CD4-positive, alpha-beta T cell treated with Interleukin-2 at 100 ng/mL for 4 hours (primary cell): ENCODE results near the gene C2CD2.
"Not testable (repeated sequence)": the region's sequence is repeated elsewhere in the genome, so short reads cannot be mapped to it uniquely, and the experiment has no call there.

Experiments
- DNase-seq: peaks from one replicate; pipeline ENCODE4 v3.0.0-alpha.2; 2020; ENCODE audit warnings: low spot score

Gene C2CD2

DNA sequence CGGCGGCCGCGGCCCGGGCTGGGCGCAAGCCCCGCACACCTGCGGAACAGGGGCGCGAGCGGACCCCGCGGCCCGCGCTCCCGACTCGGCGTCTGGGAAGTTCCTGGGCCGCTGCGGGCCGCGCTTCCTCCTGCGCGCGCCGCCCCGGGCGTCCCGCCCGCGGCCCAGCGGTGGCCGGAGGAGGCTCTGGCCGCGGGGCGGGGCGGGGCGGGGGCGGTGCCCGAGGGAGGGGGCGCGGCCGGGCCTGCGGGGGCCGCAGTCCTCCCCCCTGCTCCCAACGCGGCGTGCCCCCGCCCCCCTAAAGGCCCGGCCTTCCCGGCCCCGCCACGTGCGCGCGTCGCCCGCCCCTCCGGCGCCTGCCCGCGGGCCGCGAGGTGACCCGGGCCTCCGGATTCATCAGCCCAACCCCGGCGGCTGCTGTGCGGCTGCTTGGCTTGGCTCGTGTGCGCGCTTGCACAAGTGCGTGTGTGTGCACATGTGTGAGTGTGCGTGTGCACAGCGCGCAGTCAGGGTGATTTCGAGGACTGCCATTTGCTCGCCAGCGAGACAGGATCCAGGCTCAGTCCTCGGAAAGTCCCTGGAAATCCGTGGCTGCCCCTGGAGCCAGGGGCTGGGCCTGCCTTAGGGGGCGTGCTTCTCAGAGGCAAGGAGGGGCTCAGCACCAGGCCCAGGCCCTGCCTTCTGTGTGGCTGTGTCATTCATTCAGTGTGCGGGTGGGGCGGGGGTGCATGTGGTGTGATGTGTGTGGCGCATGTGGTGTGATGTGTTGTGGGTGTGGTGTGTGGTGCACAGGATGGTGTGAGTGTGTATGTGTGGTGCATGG lies at the start of gene C2CD2:
Gene C2CD2 (minus strand): TSS at position 188 of the 823 bp plus-strand sequence. CDS start 370 bp downstream, outside the sequence.
- DNase-seq = no peak

DNA sequence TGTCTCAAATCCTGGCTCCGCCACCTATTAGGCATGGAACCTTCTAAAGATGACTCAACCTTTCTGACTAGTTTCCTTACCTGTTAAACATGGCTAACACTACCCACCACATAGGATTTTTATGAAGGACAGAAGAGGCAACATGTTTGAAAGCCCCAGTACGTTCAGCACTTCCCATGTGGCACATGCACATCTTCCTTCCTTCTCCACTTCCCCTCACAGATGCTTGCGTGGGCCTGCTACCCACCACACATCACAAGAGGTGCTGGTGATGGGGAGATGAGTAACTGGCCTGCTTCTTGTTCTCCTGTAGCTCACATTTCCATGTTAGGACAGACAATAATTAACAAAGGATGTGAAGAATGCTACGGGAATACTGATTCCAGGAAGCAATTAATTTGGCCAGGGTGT lies 49.2 kb upstream of the C2CD2 start:
- no peak for DNase-seq

DNA sequence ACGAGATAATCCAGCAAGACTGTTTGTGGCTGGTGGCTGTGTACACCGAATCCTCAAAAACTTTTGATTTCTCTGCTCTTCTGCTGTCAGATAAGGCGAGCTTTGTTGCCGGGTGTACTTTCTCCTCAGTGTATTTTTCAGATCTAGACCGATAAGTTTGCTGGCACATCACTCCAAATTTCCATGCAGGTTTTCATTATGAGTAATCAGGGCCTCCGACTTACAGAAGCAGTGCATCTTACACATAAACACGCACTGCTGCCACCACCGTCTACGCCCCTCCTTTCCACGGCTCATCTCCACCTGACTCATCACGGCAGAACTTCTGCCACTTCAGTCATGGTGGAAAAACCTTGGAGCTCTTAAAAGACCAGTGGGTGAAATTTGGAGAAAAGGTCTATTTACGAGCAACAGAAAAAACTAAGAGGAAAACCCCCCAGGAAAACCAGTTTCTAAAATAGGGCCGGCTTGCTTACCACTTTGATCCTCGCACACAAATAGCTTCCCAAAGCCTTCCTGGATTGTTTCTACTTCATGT lies 48.7 kb upstream of the C2CD2 start:
- DNase-seq = peak; percentile 63

DNA sequence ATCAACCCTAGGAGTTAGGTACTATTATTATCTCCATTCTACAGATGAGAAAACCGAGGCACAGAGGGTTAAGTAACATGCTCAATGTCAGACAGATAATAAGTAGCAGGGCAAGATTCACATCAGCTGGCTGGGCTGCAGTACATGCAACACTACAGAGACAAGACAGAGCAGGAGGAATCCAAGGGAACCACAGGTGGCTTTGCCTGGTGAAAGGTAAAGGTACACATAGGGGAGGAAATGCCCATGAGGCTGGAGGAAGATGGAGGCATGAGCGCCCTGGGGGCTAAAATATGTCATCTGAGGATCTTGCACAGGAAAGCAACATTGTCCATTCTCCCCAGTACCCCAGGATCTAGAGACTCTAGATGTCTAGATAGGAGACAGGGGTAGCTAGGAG lies 48.0 kb upstream of the C2CD2 start:
- no peak for DNase-seq

DNA sequence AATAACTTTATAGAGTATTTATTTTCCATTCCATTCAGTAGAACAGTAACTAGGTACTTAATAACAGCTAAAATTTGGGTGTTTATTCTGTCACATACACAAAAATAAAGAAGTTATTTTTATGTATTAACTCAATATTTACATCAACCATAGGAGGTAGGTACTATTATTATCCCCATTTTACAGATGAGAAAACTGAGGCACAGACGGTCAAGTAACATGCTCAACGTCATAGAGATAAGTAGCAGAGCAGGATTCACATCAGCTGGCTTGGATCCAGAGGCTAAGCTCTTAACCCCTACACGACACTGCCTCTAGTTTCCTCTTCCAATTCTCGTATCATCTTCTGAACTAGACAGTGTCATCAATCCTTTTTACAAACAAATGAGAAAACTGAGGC lies 47.1 kb upstream of the C2CD2 start:
- DNase-seq = no peak

DNA sequence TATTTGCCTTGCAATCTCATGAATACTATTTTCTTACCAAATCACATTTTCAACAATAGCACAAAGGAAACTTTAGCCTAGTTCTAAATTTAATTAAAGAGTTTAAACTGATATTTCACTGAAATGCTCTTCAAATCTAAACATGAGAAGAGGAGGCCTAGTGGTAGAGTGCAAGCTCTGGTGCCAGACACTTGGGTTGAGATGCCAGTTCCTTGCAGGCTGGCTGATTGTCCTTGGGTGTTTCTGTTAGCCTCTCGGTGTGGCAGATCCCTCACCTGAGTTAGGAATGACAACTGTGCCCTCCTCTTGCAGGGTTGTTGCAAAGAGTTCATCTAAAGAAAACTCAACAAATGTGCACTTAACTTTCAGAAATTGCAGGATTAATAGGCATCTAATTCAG lies 43.8 kb upstream of the C2CD2 start:
- no peak for DNase-seq

DNA sequence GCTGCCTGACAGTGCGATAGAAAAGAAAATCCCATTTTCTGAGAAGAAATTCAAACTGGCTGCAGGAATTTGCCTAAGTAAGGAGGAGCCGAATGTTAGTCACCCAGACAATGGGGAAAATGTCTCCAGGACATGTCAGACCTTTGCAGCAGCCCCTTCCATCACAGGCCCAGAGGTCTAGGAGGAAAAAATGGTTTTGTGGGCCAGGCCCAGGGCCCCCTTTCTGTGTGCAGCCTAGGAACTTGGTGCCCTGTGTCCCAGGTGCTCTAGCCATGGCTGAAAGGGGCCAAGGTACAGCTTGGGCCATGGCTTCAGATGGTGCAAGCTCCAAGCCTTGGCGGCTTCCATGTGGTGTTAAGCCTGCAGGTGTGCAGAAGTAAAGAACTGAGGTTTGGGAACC lies 41.8 kb upstream of the C2CD2 start:
- no peak for DNase-seq

DNA sequence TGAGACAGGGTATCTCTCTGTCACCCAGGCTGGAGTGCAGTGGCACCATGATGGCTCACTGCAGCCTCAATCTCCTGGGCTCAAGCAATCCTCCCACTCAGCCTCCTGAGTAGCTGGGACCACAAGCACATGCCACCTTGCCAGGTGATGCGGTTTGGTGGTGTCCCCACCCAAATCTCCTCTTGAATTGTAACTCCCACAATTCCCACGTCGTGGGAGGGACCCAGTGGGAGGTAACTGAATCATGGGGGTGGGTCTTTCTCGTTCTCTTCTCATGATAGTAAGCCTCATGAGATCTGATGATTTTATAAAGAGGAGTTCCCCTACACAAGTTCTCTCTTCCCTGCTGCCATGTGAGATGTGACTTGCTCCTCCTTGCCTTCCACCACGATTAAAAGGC lies 40.8 kb upstream of the C2CD2 start:
- not testable (repeated sequence) for DNase-seq

DNA sequence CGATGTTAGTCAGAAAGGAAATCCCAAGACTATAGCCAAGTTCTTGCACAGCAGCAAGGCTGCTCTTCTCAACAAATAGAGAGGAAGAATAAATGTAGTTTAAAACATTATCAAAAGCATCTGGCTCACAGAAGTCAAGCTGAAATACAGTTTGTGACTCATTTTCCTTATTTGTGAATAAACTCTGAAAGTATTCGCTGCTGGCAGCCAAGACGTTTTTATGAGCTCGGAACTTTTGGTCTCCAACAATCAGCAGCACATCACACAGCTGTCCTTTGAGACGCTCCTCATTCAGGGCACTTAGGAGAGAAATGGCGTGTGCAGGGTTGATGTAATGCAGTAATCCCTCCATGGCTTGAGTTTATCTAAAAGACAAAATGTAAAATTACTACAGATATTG lies 39.9 kb upstream of the C2CD2 start:
- DNase-seq = no peak

DNA sequence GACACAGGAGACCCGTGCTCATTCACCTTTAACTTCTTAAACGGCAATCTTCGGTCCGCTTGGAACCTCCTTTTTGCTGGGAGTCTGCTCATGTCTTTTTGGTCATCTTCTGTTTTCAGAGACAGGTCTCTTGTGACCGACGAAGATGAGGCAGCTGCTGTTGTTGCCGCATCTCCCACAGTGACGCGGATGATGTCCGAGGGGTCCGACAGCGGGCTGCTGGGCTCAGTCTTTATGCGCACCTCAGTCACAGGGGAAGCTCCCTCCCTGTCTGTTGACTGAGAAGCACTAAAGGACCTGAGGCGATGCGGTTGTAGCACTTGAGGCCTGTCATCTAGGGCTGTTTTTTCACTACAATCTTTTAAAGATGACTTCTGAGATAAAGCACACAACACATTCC lies 38.8 kb upstream of the C2CD2 start:
- no peak for DNase-seq

DNA sequence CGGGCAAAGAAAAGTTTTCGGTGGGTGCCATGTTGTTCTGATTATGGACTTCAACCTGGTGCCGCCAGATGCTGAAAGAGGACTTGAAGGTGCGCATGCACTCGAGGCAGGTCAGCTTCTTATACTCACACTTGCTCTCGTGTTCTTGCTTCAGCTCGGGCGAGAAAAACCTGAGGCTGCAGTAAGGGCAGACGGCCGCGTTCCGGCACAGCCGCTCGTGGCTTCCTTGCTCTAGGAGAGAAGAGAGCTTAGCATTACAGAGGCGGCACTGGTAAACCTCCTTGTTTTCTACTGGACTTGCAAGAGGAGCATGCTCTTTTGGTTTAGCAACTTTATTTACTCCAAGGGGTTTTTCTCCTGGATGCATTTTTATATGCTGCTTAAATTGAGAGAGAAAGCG lies 37.8 kb upstream of the C2CD2 start:
- no peak for DNase-seq

DNA sequence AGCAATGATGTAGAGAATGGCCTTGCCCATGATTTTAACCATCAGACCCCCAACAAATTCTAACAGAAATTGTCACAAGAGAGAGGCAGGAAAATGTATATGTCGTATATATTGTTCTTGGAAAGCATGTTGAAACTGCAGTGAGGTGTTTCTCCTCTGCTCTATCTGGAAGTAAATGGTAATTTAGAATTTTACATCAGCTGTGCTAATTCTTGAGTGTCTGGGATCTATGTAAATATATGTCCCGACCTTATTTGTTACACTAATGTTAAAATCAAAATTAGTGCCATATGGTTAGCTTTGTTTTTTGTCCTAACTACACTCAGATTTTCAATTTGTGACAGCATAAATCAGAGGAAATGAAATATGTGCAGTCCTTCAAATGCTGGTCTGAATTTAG lies 35.9 kb upstream of the C2CD2 start:
- no peak for DNase-seq

DNA sequence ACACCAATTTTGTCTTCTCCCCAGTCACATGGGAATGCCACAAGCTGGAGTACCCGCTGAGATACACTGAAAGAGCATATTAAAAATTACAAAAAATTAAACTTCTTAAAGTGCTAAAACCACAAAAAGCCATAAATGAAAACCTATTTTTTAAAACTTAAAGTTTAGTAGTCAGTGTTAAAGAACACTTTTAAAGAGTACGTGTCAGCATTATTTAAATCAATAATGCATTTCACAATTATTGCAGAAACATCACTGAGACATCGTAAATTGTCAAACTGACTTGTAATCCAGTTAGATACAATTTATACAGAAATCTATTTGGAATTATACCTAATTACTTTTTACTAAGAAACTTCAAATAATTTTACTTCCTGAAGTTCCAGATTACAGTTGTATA lies 33.5 kb upstream of the C2CD2 start:
- no peak for DNase-seq

DNA sequence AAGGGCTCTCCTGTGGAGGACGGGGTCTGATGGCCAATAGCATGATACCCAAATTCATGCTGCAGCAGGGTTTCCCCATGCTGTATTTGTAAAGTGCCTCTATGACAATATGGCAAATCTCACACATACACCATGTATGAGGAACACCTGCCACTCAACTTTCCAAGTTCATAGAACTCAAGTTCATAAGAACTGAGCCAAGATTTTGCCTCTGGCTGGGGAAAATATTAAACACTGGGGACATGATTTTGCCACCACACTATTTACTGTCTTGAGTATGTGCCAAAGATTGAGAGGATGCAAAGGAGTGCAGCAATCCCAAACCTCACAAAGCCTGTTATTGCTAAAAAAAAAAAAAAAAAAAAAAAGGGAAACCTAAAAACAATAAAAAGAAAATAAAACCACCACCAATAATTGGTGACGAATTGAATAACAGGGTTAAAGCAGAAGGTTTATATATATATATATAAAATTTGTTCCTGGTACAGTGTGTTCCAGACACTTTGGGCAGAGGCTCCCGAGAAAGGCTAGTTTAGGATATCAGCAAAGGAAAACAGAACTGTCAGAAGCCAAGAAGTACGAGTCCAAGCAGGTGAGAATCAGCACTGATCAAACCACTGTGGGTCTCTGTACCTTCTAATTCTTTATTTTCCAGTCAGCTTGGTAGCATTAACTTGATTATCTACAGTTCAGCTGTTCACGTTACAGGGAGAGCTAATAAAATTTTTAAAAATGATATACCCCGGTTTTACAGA lies 32.0 kb upstream of the C2CD2 start:
- no peak for DNase-seq

DNA sequence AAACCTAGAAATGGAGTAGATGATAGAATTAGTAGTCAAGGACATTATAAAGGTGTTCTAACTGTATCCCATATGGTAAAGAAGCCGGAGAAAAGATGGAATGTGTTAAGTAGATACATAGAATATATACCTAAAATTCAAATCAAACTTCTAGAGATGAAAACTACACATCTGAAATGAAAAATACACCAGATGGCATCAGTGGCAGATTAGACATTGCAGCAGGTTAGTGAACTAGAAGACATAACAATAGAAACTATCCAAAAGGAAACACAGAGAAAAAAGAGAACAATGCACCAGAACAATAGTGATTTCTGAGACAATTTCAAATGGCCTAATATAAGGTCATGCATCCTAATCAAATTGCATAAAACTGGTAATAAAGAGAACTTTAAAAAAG lies 29.4 kb upstream of the C2CD2 start:
- DNase-seq = no peak

DNA sequence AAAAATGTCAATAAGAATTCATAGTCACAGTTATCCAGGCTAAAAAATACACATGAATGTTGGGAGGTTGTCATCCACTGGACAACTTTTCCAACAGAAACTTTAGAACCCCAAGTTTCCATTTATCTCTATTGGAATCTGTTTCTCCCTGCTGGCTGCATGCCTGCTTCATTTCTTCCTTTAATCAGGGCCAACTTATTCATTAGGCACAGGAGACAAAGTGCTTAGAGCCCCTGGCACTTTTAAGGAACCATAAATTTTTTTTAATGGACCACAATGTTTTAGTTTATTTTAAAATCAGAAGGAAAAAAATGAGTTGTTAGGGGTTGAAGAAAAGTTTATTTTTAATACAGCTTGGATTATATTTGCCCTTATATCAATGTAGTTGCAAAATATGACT lies 26.7 kb upstream of the C2CD2 start:
- DNase-seq = no peak

DNA sequence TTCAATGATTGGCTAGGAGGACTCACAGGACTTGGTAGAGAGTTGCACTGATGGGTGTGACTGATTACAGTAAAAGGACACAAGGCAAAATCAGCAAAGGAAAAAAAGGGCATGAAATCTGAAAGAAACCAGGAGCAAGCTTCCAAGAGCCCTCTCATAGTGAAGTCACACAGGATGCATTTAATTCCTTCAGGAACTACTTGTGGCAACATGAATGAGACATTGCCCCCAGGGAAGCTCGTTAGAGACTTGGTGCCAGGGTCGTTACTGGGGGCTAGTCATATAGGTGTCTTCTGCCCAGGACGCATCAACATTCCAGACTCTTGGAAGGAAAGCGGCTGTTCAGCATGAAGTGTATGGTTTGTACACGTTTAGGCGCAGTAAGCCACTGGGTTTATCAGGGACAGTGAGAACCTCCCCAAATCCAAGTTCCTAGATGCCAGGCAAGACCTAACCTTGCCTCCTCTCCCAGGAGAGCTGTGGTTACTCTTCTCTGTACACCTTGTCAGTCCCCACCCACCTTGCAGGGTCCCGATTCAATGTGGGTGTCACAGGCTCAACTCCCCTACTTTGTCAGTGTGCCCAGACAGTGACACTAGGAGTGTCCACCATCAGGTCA lies 26.0 kb upstream of the C2CD2 start:
- no peak for DNase-seq

DNA sequence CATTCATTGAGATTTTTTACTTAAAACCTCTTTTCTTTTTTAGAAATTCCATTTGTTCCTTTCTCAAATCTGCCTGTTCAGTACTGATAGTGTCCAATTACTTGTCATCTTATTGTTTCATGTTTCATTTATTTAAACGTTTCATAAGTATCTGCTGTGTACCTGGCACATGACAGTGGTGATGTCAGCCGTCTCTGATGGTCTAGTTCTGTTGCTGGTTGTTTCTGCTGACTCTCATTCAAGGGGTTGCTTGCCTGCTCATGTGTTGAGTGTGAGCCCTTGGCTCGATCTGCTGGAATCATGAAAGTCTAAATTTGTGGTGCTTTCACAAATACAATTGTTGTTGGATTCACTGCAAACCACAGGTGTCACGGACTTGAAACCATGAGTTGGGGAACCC lies 25.5 kb upstream of the C2CD2 start:
- DNase-seq = no peak

DNA sequence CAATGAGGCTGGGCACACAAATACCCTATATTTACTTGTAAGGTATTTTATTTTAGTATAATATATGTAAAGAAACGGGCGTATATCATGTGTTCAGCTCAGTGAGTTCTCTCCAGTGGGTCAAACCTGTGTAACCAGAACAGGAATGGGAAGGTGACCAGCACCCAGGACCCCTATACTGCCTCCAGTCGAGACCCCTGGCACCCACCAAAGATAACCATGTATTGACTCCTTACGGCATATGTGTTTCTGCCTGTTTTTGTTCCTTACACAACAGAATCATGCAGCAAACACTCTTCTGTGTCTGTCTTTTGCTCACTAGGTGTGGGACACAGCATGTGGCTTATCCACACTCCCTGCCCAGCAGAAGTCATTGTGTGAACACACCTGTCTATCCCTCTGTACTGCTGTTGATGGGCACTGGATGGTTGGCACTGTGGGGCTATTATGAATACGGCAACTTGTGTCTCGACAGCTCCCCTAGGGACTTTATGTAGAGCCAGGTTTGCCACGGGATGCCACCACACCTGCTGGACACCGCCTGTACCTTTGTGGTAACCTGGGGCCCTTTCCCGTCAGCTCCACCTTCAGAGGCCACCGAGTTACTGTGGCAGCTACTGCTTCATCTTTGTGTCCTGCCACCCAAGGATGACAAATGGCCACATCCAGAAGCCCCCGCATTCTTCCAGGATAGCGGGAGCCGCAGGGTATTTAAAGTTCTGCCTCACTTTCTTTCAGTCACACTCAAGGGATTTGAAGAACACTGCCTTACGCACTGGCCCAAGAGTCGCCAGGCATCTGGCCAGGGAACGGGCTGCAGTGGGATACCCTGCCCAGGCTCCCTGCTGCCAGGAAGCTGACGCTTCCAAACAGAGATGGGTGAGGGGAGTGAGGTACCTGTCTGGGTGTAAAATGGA lies 23.5 kb upstream of the C2CD2 start:
- DNase-seq = no peak

DNA sequence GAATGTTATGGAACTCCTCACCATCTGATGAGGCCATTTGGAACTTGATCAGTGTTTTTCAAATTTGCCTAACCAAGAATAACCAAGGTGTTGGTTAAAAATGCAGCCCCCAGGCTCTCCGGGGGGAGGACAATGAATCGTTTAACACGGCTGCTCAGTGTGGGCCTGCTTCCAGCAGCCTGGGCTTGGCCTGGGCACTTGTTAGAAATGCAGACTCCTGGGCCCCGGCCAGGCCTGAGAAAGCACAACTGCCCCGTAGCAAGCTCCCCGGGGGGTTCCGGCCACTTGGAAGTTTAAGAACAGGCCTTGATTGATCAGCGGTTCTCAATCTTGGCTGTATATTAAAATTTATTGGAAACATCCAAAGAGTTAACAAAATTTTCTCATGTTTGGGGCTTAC lies 22.8 kb upstream of the C2CD2 start:
- no peak for DNase-seq

DNA sequence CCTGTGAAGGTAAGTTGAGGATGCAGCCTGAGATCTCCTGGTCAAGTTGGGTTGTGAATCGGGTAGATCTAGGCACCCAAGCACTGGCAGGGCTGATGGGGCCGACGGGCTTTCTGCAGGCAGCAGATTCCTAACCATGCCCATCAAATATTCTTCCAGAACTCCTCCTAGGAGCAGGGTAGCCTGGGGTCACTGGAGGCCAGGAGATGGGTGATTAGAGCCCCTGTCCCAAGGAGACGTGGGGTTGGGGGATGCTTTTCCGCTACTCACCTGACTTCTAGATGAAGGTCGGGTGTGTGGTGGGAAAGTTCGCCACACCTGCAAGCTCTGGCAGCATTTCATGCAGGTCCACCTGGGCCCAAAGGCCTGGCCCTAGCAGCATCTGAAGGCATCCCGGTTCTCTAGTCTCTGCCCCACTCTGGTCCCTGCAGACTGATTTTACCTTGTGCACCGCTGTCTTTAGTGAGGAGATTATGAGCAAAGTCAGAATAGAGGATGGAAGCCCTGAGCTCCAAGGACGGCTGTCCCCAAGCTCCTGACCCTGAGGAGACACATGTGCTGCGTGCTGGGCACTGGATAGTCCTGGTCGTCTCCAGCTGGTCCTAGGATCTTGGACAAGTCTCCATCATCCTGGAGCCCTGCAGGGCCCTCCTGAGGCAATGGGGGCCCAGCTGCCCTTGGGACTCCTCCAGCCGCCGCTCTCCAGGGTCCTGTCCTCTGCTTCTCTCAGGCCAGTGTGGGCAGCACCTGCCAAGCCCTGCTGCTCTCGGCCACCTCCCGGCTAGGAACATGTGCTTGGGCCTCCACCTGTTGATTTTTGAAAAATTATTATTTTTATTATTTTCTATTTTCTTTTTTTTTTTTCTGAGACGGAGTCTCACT lies 21.8 kb upstream of the C2CD2 start:
- DNase-seq = no peak
